ENCODE results near the gene ALPK1.
A peak's percentile ranks its signal among the peaks of the same experiment; 100 is the strongest.

ALPK1 gene

GRCh38 chr4:112277705-112278448 lies 19.3 kb upstream of the ALPK1 start:
- Histone ChIP-seq H3K79me1 (ENCODE audit: low read length) (no peaks in the 10 kb centered on the region), H3K4me2 (ENCODE audit: low read length) (no peak overlapping the region), H2BK120ac (ENCODE audit: insufficient read depth, low read length, poor library complexity) (no peak overlapping the region), H3K9ac (ENCODE audit: low read length) (no peak overlapping the region), H4K8ac (ENCODE audit: low read depth, low read length) (no peak overlapping the region), H3K18ac (ENCODE audit: low read length) (no peak overlapping the region), H3K4ac (ENCODE audit: low read depth, low read length) (no peak overlapping the region), H2BK5ac (ENCODE audit: low read depth, low read length, poor library complexity) (no peak overlapping the region), H4K91ac (ENCODE audit: low read depth, low read length) (no peak overlapping the region), H2AFZ (ENCODE audit: insufficient read depth, low read length, poor library complexity) (no peak overlapping the region), H3K27me3 (ENCODE audit: insufficient read depth, low read length) (no peaks in the 10 kb centered on the region), H3K23ac (ENCODE audit: low read length) (no peak overlapping the region), H3K79me2 (ENCODE audit: control insufficient read depth, insufficient read depth, low read length, poor library complexity) (no peaks in the 10 kb centered on the region), H3K9me3 (ENCODE audit: insufficient read depth, low read depth, low read length) (no peaks in the 10 kb centered on the region), H3K4me3 (ENCODE audit: low read depth, low read length) (no peak overlapping the region), H3K36me3 (ENCODE audit: control insufficient read depth in 1 of 2, insufficient read depth in 2 of 2, low read length in 2 of 2) (peaks cover 2 to 3% of the 10 kb centered on the region in 2 experiments), H2BK12ac (ENCODE audit: low read length) (no peak overlapping the region), H3K4me1 (ENCODE audit: control insufficient read depth in 1 of 2, insufficient read depth in 2 of 2, low read length in 2 of 2) (peaks cover 0 to 2% of the 10 kb centered on the region in 2 experiments), H3K27ac (ENCODE audit: low read depth, low read length) (no peak overlapping the region), H4K12ac (ENCODE audit: low read depth, low read length) (no peak overlapping the region), H2AK5ac (ENCODE audit: low read length) (no peak overlapping the region), H3K14ac (ENCODE audit: low read length) (no peak overlapping the region)
- peak; percentile 72 to 97 for DNase-seq
- whole genome bisulfite sequencing (ENCODE audit: extremely low coverage, insufficient coverage, insufficient read length), result no CpG with 5 or more reads among the region's 10 CpGs

- H3K27ac ChIP-seq (ENCODE audit: low read depth, low read length), result no peak overlapping the region
- peaks cover 2 to 3% of the 10 kb centered on the region in 2 experiments for H3K36me3 ChIP-seq (ENCODE audit: control insufficient read depth in 1 of 2, insufficient read depth in 2 of 2, low read length in 2 of 2)
- no peak overlapping the region for H2AFZ ChIP-seq (ENCODE audit: insufficient read depth, low read length, poor library complexity)
- no peaks in the 10 kb centered on the region for H3K79me2 ChIP-seq (ENCODE audit: control insufficient read depth, insufficient read depth, low read length, poor library complexity)
- H3K4me2 ChIP-seq (ENCODE audit: low read length), result no peak overlapping the region
- no peak overlapping the region for H3K4ac ChIP-seq (ENCODE audit: low read depth, low read length)
- peaks cover 0 to 2% of the 10 kb centered on the region in 2 experiments for H3K4me1 ChIP-seq (ENCODE audit: control insufficient read depth in 1 of 2, insufficient read depth in 2 of 2, low read length in 2 of 2)
- no peak overlapping the region for H3K4me3 ChIP-seq (ENCODE audit: low read depth, low read length)
- H4K91ac ChIP-seq (ENCODE audit: low read depth, low read length), result no peak overlapping the region
- no peak overlapping the region for H2AK5ac ChIP-seq (ENCODE audit: low read length)
- DNase-seq, result peak in 1 of 2 donors; percentile 9
- H3K23ac ChIP-seq (ENCODE audit: low read length), result no peak overlapping the region
- no peaks in the 10 kb centered on the region for H3K79me1 ChIP-seq (ENCODE audit: low read length)
- H3K14ac ChIP-seq (ENCODE audit: low read length), result no peak overlapping the region
- no peak overlapping the region for H4K12ac ChIP-seq (ENCODE audit: low read depth, low read length)
- H3K9me3 ChIP-seq (ENCODE audit: insufficient read depth, low read depth, low read length), result no peaks in the 10 kb centered on the region
- WGBS (ENCODE audit: extremely low coverage, insufficient coverage, insufficient read length), result no CpG with 5 or more reads among the region's 10 CpGs
- no peaks in the 10 kb centered on the region for H3K27me3 ChIP-seq (ENCODE audit: insufficient read depth, low read length)
- no peak overlapping the region for H3K9ac ChIP-seq (ENCODE audit: low read length)
- H2BK12ac ChIP-seq (ENCODE audit: low read length), result no peak overlapping the region
- H2BK5ac ChIP-seq (ENCODE audit: low read depth, low read length, poor library complexity), result no peak overlapping the region
- no peak overlapping the region for H4K8ac ChIP-seq (ENCODE audit: low read depth, low read length)
- no peak overlapping the region for H2BK120ac ChIP-seq (ENCODE audit: insufficient read depth, low read length, poor library complexity)
- no peak overlapping the region for H3K18ac ChIP-seq (ENCODE audit: low read length)
Observed at GRCh38 chr4:112279025-112279881, 17.9 kb upstream of the ALPK1 start.

GRCh38 chr4:112279882-112280315 lies 17.3 kb upstream of the ALPK1 start:
- Histone ChIP-seq H3K36me3 (ENCODE audit: control insufficient read depth in 1 of 2, insufficient read depth in 2 of 2, low read length in 2 of 2) (peaks cover 2 to 3% of the 10 kb centered on the region in 2 experiments), H3K4me3 (ENCODE audit: low read depth, low read length) (no peak overlapping the region), H2AFZ (ENCODE audit: insufficient read depth, low read length, poor library complexity) (no peak overlapping the region), H4K12ac (ENCODE audit: low read depth, low read length) (no peak overlapping the region), H4K8ac (ENCODE audit: low read depth, low read length) (no peak overlapping the region), H3K79me1 (ENCODE audit: low read length) (no peaks in the 10 kb centered on the region), H3K18ac (ENCODE audit: low read length) (no peak overlapping the region), H4K91ac (ENCODE audit: low read depth, low read length) (no peak overlapping the region), H2AK5ac (ENCODE audit: low read length) (no peak overlapping the region), H2BK12ac (ENCODE audit: low read length) (no peak overlapping the region), H3K4me2 (ENCODE audit: low read length) (no peak overlapping the region), H2BK120ac (ENCODE audit: insufficient read depth, low read length, poor library complexity) (no peak overlapping the region), H3K4me1 (ENCODE audit: control insufficient read depth in 1 of 2, insufficient read depth in 2 of 2, low read length in 2 of 2) (peaks cover 1 to 2% of the 10 kb centered on the region in 2 experiments), H3K27ac (ENCODE audit: low read depth, low read length) (no peak overlapping the region), H3K27me3 (ENCODE audit: insufficient read depth, low read length) (no peaks in the 10 kb centered on the region), H2BK5ac (ENCODE audit: low read depth, low read length, poor library complexity) (no peak overlapping the region), H3K79me2 (ENCODE audit: control insufficient read depth, insufficient read depth, low read length, poor library complexity) (no peaks in the 10 kb centered on the region), H3K14ac (ENCODE audit: low read length) (no peak overlapping the region), H3K9me3 (ENCODE audit: insufficient read depth, low read depth, low read length) (no peaks in the 10 kb centered on the region), H3K23ac (ENCODE audit: low read length) (no peak overlapping the region), H3K4ac (ENCODE audit: low read depth, low read length) (no peak overlapping the region), H3K9ac (ENCODE audit: low read length) (no peak overlapping the region)
- WGBS (ENCODE audit: extremely low coverage, insufficient coverage, insufficient read length), result no CpG with 5 or more reads among the region's 7 CpGs
- peak; percentile 46 to 63 for DNase-seq

- WGBS (ENCODE audit: extremely low coverage, insufficient coverage, insufficient read length), result no CpG with 5 or more reads among the region's 5 CpGs
Observed at GRCh38 chr4:112280386-112281056, 16.6 kb upstream of the ALPK1 start.

More at GRCh38 chr4:112280386-112281056, 16.6 kb upstream of the ALPK1 start:
- no peaks in the 10 kb centered on the region for H3K27me3 ChIP-seq (ENCODE audit: insufficient read depth, low read length)
- no peak overlapping the region for H2AFZ ChIP-seq (ENCODE audit: insufficient read depth, low read length, poor library complexity)
- peaks cover 2% of the 10 kb centered on the region for H3K79me1 ChIP-seq (ENCODE audit: low read length)
- H2AK5ac ChIP-seq (ENCODE audit: low read length), result no peak overlapping the region
- no peak overlapping the region for H3K27ac ChIP-seq (ENCODE audit: low read depth, low read length)
- H3K9me3 ChIP-seq (ENCODE audit: insufficient read depth, low read depth, low read length), result no peaks in the 10 kb centered on the region
- no peak overlapping the region for H3K9ac ChIP-seq (ENCODE audit: low read length)
- H3K23ac ChIP-seq (ENCODE audit: low read length), result no peak overlapping the region
- no peak overlapping the region for H2BK5ac ChIP-seq (ENCODE audit: low read depth, low read length, poor library complexity)
- H3K4me1 ChIP-seq (ENCODE audit: control insufficient read depth in 1 of 2, insufficient read depth in 2 of 2, low read length in 2 of 2), result peaks cover 3 to 4% of the 10 kb centered on the region in 2 experiments
- no peak for DNase-seq
- H3K4me3 ChIP-seq (ENCODE audit: low read depth, low read length), result no peak overlapping the region
- no peak overlapping the region for H3K18ac ChIP-seq (ENCODE audit: low read length)
- no peak overlapping the region for H3K4me2 ChIP-seq (ENCODE audit: low read length)
- H4K91ac ChIP-seq (ENCODE audit: low read depth, low read length), result no peak overlapping the region
- peaks cover under 1% of the 10 kb centered on the region for H3K79me2 ChIP-seq (ENCODE audit: control insufficient read depth, insufficient read depth, low read length, poor library complexity)
- H4K8ac ChIP-seq (ENCODE audit: low read depth, low read length), result no peak overlapping the region
- no peak overlapping the region for H2BK12ac ChIP-seq (ENCODE audit: low read length)
- H4K12ac ChIP-seq (ENCODE audit: low read depth, low read length), result no peak overlapping the region
- H3K14ac ChIP-seq (ENCODE audit: low read length), result no peak overlapping the region
- H3K36me3 ChIP-seq (ENCODE audit: control insufficient read depth in 1 of 2, insufficient read depth in 2 of 2, low read length in 2 of 2), result peaks cover 0 to 3% of the 10 kb centered on the region in 2 experiments
- no peak overlapping the region for H3K4ac ChIP-seq (ENCODE audit: low read depth, low read length)
- no peak overlapping the region for H2BK120ac ChIP-seq (ENCODE audit: insufficient read depth, low read length, poor library complexity)

Measured in trophoblast cell (in vitro differentiated cells and primary cell).